GM21528 (cell line): Measurements from ENCODE around the gene FAM83D.

Experiments used
- ATAC-seq: cut with Tn5 transposase; IDR thresholded peaks from one replicate; pipeline ENCODE4 v1.9.1; 2021; ENCODE audit warnings: mild to moderate bottlenecking, moderate library complexity; ENCODE audit not compliant: unreplicated experiment, low FRiP score

The FAM83D gene

DNA sequence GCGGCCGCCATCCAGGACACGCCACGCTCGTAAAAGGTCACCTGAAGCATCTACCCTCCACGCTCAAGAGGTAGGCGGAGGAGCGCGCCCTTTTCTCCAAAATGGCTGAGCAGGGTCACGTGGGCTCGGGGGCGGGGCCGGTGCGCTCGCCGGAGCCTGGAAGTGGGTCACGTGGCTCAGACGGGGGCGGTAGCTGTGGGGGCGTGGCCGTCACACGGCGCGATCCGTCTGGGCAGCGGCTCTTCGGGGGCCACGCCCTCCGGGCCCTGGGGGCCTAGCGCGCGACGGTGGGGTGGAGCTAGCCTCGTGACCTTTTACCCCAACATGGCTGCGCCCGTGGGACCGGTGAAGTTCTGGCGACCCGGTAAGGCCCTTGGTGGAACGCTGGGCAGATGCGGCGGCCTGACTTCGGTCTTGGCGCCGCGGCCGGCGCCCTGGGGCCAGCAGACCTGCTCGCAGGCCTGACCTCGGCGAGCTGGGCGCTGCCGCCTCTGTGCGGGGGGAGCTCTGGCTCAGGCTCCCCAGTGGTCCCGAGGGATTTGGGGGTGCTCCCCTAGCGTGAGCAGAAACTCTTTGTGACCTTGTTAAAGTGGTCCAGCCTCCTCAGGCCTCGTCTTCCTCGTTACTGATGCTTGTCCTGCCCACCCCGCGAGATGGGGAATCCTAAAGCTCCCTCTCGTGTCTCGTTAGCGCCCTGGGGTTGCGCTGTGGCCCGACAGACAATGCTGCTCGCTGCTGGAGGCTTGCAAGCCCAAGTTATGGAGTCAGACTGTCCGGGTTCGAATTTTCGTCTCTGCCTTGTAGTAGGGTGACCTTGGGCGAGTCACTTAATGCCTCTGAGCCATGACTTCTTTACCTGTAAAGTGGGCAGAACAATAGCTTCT is 36.1 kb downstream of the FAM83D start, which contains the start of gene DHX35:
Gene DHX35, plus strand, starts transcription at position 301 of the 884 bp plus-strand sequence. Its CDS starts 24 bp downstream, at position 325.
- peak; percentile 94 for ATAC-seq

DNA sequence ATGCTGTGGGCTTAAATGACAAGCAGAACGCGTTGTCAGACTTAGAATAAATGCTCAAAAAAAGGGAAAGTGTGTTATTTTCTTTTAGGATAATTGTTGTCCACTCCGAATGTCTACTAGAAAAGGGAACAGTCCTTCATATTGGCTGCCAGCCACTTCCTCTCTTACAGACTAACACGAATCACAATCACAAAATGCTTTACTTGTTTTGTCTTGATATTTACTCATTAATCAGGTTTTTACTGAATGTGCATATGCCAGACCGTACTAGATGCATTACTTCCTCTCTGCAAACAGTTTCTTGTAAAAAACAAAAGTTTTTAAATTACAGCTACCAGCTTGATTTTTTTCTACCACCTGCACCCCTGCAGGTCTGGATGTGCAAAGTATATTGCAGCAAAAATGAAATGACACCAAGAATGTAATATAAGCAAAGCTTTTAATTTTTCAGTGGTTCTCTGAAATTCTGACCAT is 36.7 kb downstream of the FAM83D start:
- no peak for ATAC-seq

- no peak for ATAC-seq
Measured at GRCh38 chr20:38963745-38964144, 37.5 kb downstream of the FAM83D start.

DNA sequence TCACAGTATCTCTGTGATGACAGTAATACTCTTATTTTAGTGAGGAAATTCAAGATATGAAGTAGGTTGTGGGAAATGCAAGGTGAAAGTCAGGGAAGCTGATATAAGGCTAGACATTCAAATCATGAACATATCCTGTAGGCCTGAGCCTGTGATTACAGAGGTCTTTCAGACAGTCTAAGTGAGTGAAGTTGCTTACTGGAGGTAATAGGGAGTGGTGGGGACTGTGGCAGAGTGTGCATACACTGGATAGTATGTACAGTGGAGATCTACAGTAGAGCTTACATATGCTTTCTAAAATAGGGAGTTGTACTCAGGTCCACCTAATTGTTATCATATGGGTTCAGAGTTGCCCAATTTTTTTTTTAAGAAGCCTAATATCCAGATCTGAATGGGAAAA is 39.0 kb downstream of the FAM83D start:
- no peak for ATAC-seq

DNA sequence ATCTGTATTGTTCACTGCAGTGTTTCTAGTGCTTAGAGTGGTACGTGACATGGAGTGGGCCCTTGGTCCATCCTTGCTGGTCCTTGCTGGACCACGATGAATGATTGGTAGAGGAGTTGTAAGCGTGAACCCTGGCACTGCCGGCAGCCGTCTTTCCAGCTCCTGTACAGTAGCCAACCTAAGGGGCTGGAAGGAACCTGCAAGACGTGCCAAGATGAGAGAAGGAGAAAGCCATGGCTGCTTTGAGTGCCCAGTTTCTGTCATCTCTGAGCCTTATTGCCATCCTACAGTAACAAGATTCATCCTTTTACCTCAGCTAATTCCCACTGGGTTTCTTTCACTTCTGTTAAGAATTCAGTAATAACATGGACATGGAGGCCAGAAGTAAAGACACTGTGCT is 41.9 kb downstream of the FAM83D start:
- no peak for ATAC-seq

DNA sequence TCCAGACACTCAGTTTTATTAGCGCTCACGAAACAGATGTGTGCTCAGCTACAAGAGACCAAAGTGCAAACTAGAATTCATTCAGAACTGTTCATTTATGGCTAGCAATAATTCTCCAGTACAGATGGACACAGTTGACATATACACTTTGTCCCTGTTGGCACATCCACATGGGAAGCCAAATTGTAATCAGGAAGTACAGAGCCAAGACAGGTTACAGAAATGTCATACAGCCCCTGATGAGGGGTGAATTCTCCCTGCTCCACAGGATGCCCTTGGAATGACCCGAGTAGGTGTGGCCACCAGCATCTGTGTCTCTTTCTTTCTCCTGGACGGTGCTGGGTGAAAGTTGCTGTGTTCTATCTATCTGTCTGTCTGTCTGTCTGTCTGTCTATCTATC is 43.5 kb downstream of the FAM83D start:
- no peak for ATAC-seq

DNA sequence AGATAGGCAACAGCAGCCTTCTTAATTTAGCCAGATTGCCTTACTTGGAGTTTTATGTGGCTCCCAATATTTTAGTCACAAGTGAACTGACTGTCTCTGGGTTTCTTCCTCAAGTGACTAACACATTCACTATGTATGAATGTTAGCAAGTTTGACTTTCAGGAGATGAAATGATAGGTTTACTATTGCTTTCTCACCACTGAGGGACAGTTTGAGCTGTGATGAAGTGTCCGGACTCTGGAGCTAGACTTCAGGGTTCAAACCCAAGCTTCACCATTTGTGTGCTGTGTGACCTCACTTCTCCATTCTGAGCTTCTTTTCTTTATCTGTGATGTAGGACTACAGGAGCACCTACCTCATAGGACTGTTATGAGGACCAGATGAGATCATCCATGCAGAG is 44.1 kb downstream of the FAM83D start:
- ATAC-seq = no peak

DNA sequence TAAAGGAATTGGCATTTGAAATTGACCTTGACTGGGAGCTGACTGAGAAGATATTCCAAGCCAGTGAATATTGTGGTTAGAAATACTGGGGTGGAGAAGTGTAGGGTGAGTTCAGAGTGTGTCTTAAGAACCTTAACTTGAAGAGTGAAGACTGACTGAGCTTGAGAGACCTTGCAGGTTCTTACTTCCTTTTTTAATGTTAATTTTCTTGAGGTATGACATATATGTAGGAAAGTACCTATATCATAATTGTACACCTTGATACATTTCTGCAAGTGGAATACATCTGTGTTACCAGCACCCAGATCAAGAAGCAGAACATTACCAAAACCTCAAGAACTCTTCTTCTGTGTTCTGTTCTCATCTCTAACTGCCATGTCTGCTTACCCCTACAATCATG is 46.9 kb downstream of the FAM83D start:
- no peak for ATAC-seq

DNA sequence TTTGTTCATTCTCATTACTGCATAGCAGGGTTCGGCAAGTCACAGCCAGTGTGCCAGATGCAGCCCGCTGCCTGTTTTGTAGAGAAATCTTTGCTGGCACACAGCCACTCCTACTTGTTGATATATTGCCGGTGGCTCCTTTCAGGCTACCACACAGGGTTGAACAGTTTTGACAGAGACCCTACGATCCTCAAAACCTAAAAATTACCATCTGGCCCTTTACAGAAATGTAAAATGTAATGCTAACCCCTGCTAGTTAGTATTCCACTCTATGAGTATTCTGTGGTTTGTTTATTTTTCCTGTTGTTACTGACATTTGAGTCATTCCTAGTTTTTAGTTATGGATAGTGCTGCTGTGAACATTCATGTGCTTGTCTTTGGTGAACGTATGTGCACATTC is 47.4 kb downstream of the FAM83D start:
- no peak for ATAC-seq

GRCh38 chr20:38975539-38976120 is 49.4 kb downstream of the FAM83D start:
- ATAC-seq = no peak

GRCh38 chr20:38979434-38979833 is 53.2 kb downstream of the FAM83D start:
- ATAC-seq = no peak

DNA sequence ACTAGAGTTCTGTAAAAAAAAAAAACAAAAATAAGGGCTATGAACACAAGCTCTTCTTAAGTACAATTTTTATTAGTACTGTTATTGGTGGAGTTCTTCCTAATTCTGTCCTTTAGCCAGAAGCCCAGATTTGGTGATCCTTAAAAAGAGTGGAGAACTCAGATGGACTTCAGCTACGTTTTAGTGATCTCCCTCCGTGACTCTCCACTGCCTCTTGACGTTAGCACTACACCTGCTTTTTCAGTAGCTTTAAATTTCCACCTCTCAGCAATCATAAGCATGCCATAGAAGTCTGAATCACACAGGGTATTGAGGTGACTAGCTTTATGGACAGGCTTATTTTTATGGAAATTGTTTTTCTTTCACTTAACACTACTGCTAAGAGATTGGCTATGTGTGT is 53.6 kb downstream of the FAM83D start:
- no peak for ATAC-seq

GRCh38 chr20:38982291-38982690 is 56.1 kb downstream of the FAM83D start:
- no peak for ATAC-seq

GRCh38 chr20:38985060-38985459 is 58.8 kb downstream of the FAM83D start:
- ATAC-seq = no peak

GRCh38 chr20:38985603-38986170 is 59.5 kb downstream of the FAM83D start:
- no peak for ATAC-seq

- no peak for ATAC-seq
Measured at GRCh38 chr20:38986663-38987062, 60.4 kb downstream of the FAM83D start.

DNA sequence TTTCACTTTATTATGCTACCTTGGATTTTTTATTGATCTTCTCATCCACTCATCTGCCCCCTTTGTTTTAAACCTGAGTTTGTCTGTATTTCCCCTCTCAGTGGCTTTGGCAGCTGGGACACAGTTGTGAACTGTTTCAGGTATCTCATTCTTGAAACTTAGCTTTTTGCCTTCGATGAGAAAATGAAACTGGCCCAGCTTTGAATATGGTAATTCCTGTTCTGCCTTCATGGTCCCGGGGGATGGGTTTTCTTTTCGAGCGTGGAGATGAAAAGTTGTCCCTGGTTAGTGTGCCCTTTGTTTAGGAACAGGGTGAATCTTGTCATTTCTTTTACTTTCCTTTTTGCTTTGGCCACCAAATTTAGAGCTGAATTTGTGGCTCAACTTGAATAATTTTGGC is 61.6 kb downstream of the FAM83D start:
- peak; percentile 81 for ATAC-seq

DNA sequence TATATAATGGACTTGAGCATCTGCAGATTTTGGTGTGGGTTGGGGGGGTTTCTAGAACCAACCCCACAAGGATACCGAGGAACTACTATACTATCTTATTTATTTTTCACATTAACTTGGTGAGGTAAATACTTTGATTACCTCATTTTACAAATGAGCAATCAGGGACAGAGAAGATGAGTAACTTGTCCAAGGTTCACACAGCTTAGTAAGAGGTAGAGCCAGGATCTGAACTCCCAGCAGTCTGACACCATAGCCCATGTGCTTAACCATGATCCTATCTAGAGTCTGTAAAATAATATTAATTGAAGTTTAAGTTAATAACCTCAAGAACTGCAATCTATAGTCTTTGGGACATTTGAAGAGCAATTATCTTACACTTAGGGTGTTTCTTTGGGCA is 64.5 kb downstream of the FAM83D start:
- ATAC-seq = no peak

DNA sequence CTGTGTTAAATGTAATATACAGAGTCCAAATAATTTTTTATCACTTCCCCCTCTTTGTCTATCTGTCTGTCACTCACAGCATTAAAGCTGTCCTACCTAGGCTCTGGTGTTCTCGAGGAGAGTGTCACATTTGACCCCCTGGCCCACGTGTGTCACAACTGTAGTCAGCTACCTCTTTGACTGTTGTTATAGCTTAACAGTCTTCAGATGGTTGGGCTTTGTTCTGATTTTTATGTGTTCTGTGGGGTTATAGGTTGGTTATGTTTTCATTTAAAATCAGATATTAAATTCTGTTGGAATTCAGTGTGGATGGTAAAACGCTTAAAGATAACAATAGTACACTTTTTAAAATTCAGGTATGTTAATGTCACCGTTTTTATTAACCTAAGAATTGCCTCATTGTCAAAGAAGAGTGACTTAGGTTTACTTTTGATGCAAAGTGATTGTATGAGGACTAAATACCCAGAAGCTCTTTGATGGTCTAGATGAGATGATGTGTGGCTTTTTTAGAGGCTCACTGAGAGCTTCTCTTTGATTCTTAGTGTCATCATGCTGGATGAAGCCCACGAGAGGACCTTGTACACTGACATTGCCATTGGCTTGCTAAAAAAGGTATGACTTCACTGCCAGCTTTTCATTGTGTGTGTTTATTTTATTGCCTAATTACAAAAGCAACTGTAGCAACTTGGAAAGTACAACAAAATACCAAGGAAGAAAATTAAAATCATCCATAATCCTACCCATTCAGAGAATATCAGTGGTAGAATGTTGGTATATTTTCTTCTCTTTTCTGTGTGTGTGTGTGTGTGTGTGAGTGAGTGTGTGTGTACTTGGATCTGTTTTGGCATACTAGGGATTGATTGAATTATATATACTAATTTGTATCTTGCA is 65.8 kb downstream of the FAM83D start:
- ATAC-seq = no peak

DNA sequence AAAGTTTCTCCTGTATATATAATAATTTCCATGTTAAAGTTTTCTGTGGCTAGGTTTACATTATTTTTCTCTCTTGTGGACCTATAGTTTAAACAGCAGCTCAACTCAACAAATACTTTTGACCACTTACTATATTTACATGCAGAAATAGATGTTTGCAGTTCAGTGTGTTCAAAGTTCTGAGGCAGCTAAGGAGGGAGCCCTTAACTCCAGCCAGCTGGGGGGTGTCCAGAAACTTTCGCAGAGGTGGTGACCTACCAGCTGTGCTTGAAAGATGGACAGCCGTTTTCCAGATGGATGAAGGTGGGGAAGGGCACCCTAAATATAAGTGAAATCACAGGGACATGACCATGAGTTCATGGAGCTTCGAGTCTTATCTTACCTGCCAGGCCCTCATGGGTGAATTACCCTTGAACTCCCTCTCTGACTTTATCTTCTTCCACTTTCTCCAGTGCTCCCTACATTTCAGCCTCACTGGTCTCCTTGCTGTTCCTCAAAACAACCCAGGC is 69.4 kb downstream of the FAM83D start:
- no peak for ATAC-seq
